IMR-90 (cell line): ENCODE results near the gene ATG7. TPM values are rescaled to one million over a fixed set of nuclear protein-coding genes. Genes with fewer than 3 reads are reported as not detected.

Experiments used
- ATAC-seq: fragments of 200-7000 bp; cut with Tn5 transposase; 2 replicates; pipeline ENCODE4 v1.9.1; 2020; ENCODE audit warnings: low read depth, mild to moderate bottlenecking, moderate library complexity
- BruUV-seq: library from RNA; stranded (reverse); fragments of 400-500 nt; replicated peaks from 2 replicates; lab custom pipeline; 2021; lab: Mats Ljungman, UMichigan
- CTCF ChIA-PET: fragments of 300-600 bp; formaldehyde crosslinking; extraction: SDS; loops from one replicate; lab custom pipeline; 2021; ENCODE audit warnings: antibody characterized with exemption; lab: Yijun Ruan, JAX
- POLR2A ChIA-PET: fragments of 300-600 bp; sonication (Branson Sonifier 250); formaldehyde crosslinking; loops from one replicate; lab custom pipeline; 2022; ENCODE audit warnings: antibody characterized with exemption; ENCODE audit not compliant: unreplicated experiment; lab: Charles Lee
- DNase-seq: peaks from one replicate; pipeline ENCODE4 v3.0.0; 2013
- H2AFZ ChIP-seq: replicated peaks from 2 replicates; pipeline ENCODE3; 2013; ENCODE audit warnings: low read length, mild to moderate bottlenecking; ENCODE audit not compliant: poor library complexity
- H2AK5ac ChIP-seq: 2 replicates; pipeline ENCODE4 v1.6.1; 2013; ENCODE audit warnings: low read depth, low read length, inconsistent platforms
- H2AK9ac ChIP-seq: replicated peaks from 2 replicates; pipeline ENCODE3; 2013; ENCODE audit warnings: mild to moderate bottlenecking, low read depth, low read length, moderate library complexity; ENCODE audit not compliant: poor library complexity
- H2BK120ac ChIP-seq: 2 replicates; pipeline ENCODE4 v1.6.1; 2013; ENCODE audit warnings: low read depth, low read length, inconsistent platforms
- H2BK15ac ChIP-seq: 3 replicates; pipeline ENCODE4 v1.6.1; 2013; ENCODE audit warnings: low read depth, low read length, inconsistent platforms
- H2BK20ac ChIP-seq: 2 replicates; pipeline ENCODE4 v1.6.1; 2013; ENCODE audit warnings: low read depth, mild to moderate bottlenecking, inconsistent platforms, low read length, moderate library complexity
- H2BK5ac ChIP-seq: 2 replicates; pipeline ENCODE4 v1.6.1; 2013; ENCODE audit warnings: mild to moderate bottlenecking, low read depth, low read length, inconsistent platforms; ENCODE audit not compliant: poor library complexity, severe bottlenecking
- H3K14ac ChIP-seq: replicated peaks from 2 replicates; pipeline ENCODE4 v1.6.1; 2013; ENCODE audit warnings: low read depth, low read length, inconsistent platforms
- H3K18ac ChIP-seq: 2 replicates; pipeline ENCODE4 v1.6.1; 2013; ENCODE audit warnings: low read depth, low read length, control low read depth
- H3K23ac ChIP-seq: 2 replicates; pipeline ENCODE4 v1.6.1; 2013; ENCODE audit warnings: low read depth, low read length, inconsistent platforms
- H3K27ac ChIP-seq: 2 replicates; pipeline ENCODE4 v1.5.1; 2013; ENCODE audit warnings: mild to moderate bottlenecking, control low read depth, low read length; ENCODE audit not compliant: insufficient read depth
- H3K27me3 ChIP-seq: 2 replicates; pipeline ENCODE4 v1.6.1; 2013; ENCODE audit warnings: low read length; ENCODE audit not compliant: control insufficient read depth, insufficient read depth
- H3K36me3 ChIP-seq: 2 replicates; pipeline ENCODE4 v1.6.1; 2013; ENCODE audit warnings: low read length, mixed read lengths; ENCODE audit not compliant: control insufficient read depth, insufficient read depth
- H3K4ac ChIP-seq: 2 replicates; pipeline ENCODE4 v1.6.1; 2013; ENCODE audit warnings: low read depth, low read length, inconsistent platforms
- H3K4me1 ChIP-seq: 2 replicates; pipeline ENCODE4 v1.6.1; 2013; ENCODE audit warnings: low read length, mixed read lengths; ENCODE audit not compliant: control insufficient read depth, insufficient read depth
- H3K4me2 ChIP-seq: 2 replicates; pipeline ENCODE4 v1.6.1; 2013; ENCODE audit warnings: low read depth, mild to moderate bottlenecking, control low read depth, low read length, moderate library complexity
- H3K4me3 ChIP-seq: 2 replicates; pipeline ENCODE4 v1.5.1; 2013; ENCODE audit warnings: low read depth, mild to moderate bottlenecking, control low read depth, low read length, moderate library complexity; ENCODE audit not compliant: insufficient read depth
- H3K56ac ChIP-seq: 2 replicates; pipeline ENCODE4 v1.6.1; 2013; ENCODE audit warnings: low read length, inconsistent platforms; ENCODE audit not compliant: insufficient read depth; ENCODE audit errors: extremely low read depth
- H3K79me1 ChIP-seq, 2 experiments: 2 replicates each; pipeline ENCODE4 v1.6.1; 2013; ENCODE audit warnings: low read length in 2 of 2, inconsistent platforms in 1 of 2, low read depth in 1 of 2
- H3K9ac ChIP-seq: 2 replicates; pipeline ENCODE4 v1.6.1; 2013; ENCODE audit warnings: low read depth, low read length, control low read depth
- H3K9me1 ChIP-seq: 2 replicates; pipeline ENCODE4 v1.6.1; 2013; ENCODE audit warnings: low read length, inconsistent platforms; ENCODE audit not compliant: insufficient read depth
- H3K9me3 ChIP-seq: 2 replicates; pipeline ENCODE4 v1.6.1; 2013; ENCODE audit warnings: low read length; ENCODE audit not compliant: control insufficient read depth, insufficient read depth
- H4K20me1 ChIP-seq: 2 replicates; pipeline ENCODE4 v1.6.1; 2013; ENCODE audit warnings: low read length, inconsistent platforms; ENCODE audit not compliant: insufficient read depth
- H4K5ac ChIP-seq: 2 replicates; pipeline ENCODE4 v1.6.1; 2013; ENCODE audit warnings: mild to moderate bottlenecking, low read depth, low read length, control low read depth
- H4K8ac ChIP-seq, 2 experiments: 2 replicates each; pipeline ENCODE4 v1.6.1; 2013; ENCODE audit warnings: low read depth in 2 of 2, low read length in 2 of 2, control low read depth in 1 of 2, inconsistent platforms in 1 of 2
- H4K91ac ChIP-seq: 2 replicates; pipeline ENCODE4 v1.6.1; 2013; ENCODE audit warnings: low read depth, low read length, inconsistent platforms; ENCODE audit not compliant: insufficient read depth
- MAZ ChIP-seq: IDR thresholded peaks from 2 replicates; pipeline ENCODE4 v1.6.1; 2012; ENCODE audit warnings: low read depth, mild to moderate bottlenecking, low read length, improper control_type of control experiment, moderate library complexity, borderline replicate concordance
- POLR2A ChIP-seq: IDR thresholded peaks from 2 replicates; pipeline ENCODE4 v1.6.1; 2012; ENCODE audit warnings: mild to moderate bottlenecking, low read depth, low read length
- RAD21 ChIP-seq: IDR thresholded peaks from 2 replicates; pipeline ENCODE4 v1.6.1; 2012; ENCODE audit warnings: low read length, improper control_type of control experiment
- WGBS, 2 experiments: methylation state at CpG; one replicate each; pipeline versions ENCODE4 v1.1.5 to v1.1.7; 2013; ENCODE audit warnings: missing lambda C conversion rate in 2 of 2; ENCODE audit not compliant: insufficient read length in 1 of 2; ENCODE audit errors: extremely low coverage in 2 of 2; 5-methylcytosine and 5-hydroxymethylcytosine counted together
- dilution Hi-C: fragments of 300-500 bp; cut with HindIII; formaldehyde crosslinking; loops from one replicate; pipeline ENCODE4 v1.14.3; 2018; ENCODE audit warnings: low sequenced_read_pairs; ENCODE audit not compliant: unreplicated experiment
- in situ Hi-C: fragments of 300-500 bp; cut with MboI; formaldehyde crosslinking; loops from 3 replicates; pipeline ENCODE4 v1.14.3; 2019; ENCODE audit warnings: low sequenced_read_pairs, inconsistent platforms, mixed read lengths
- intact Hi-C: fragments of 100-400 bp; cut with micrococcal nuclease; formaldehyde crosslinking; loops from 2 replicates; pipeline ENCODE4 v1.10.0; 2022
- polyA plus RNA-seq, 3 experiments: library from polyadenylated mRNA; depleted of rRNA; stranded (reverse); fragments of >200 nt; gene quantifications; 2 replicates each; pipeline ENCODE4 v1.2.3, GENCODE V29; 2012; ENCODE audit warnings: low replicate concordance in 1 of 3
- total RNA-seq: library from RNA; depleted of rRNA; stranded (reverse); fragments of >200 nt; gene quantifications from 2 replicates; pipeline ENCODE4 v1.2.3, GENCODE V29; 2012

ATG7 gene
- total and polyA plus RNA-seq, 2 of the 4 experiments (the other 2 are of a cell fraction), result 15.6 to 51.4 TPM

DNA sequence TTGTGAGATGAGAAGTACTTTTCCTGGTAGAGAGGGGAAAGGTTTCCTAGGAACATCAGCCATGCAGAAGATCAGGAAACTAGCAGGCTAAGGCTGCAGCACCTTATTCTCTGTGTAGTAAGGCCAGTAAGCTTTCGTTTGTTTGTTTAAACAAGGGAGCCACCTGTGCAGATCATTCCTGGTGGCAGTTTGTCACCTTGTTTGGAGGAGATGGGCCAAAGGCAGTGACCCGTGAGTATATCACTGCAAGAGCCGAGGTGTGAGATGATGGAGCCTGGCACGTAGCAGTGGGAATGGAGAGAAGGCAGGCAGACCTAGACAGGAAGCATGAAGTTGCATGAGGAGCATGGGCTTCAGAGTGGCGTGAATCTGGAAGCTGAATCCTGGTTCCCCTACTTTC lies 19.6 kb downstream of the ATG7 start:
- Histone ChIP-seq H4K91ac (peak overlapping the region; percentile 71), H3K9ac (no peak overlapping the region; the same call in 1 of the 2 replicates), H3K79me1 (peaks cover 41 to 54% of the 10 kb centered on the region in 2 experiments), H3K23ac (peak overlapping the region; percentile 72), H2BK20ac (peak overlapping the region; percentile 31; the same call in 1 of the 2 replicates), H2AFZ (peak overlapping the region; percentile 24), H3K9me3 (no peaks in the 10 kb centered on the region), H3K4me2 (peak overlapping the region; percentile 1; the same call in 1 of the 2 replicates), H2BK120ac (peak overlapping the region; percentile 85), H2BK15ac (peak overlapping the region; percentile 63; the same call in 1 of the 3 replicates), H3K27me3 (no peaks in the 10 kb centered on the region), H4K20me1 (no peaks in the 10 kb centered on the region; the same call in 1 of the 2 replicates), H3K9me1 (peaks cover 24% of the 10 kb centered on the region), H4K8ac (peak overlapping the region; percentile 39 to 79; a peak in 3 of 4 replicates), H4K5ac (peak overlapping the region; percentile 79; the same call in 1 of the 2 replicates), H3K56ac (no peak overlapping the region), H3K4me3 (no peak overlapping the region), H2AK9ac (peak overlapping the region; percentile 13), H2BK5ac (peak overlapping the region; percentile 94), H3K4ac (peak overlapping the region; percentile 76), H3K18ac (peak overlapping the region; percentile 81; the same call in 1 of the 2 replicates), H3K4me1 (peaks cover 26% of the 10 kb centered on the region), H2AK5ac (peak overlapping the region; percentile 69), H3K36me3 (no peaks in the 10 kb centered on the region), H3K27ac (peak overlapping the region; percentile 10; the same call in 1 of the 2 replicates), H3K14ac (peak overlapping the region; percentile 73)
- no peak for DNase-seq
- no TSS peak for BruUV-seq
- intact Hi-C loops (loop anchor here (2.0 kb wide), 1 partner anchor 21 kb away; no protein-coding TSS in a partner anchor), dilution Hi-C loops (no loop called here), in situ Hi-C loops (no loop called here)
- TF ChIP-seq RAD21 (no peak), MAZ (no peak), POLR2A (no peak)
- ChIA-PET POLR2A (no interaction called here), CTCF (interaction anchor here (0.5 to 1.2 kb wide), 3 partner anchors 14 to 232 kb away, joined by 3 to 7 read pairs (median 3); no protein-coding TSS in a partner anchor)
- WGBS, 2 experiments, result 55% methylated on average over 3 of the region's 5 CpGs; no CpG with 5 or more reads in 1 of the 2 experiments
- no peak for ATAC-seq
